Gastrocnemius medialis (tissue), 4 donors: ENCODE results near the gene PTPRT.

Experiments used
- POLR2A ChIP-seq, 2 donors: fragments of 450-650 bp; IDR thresholded peaks; one replicate each; pipeline ENCODE4 v1.6.1; 2017; ENCODE audit warnings: antibody characterized with exemption in 2 of 2, mild to moderate bottlenecking in 2 of 2, moderate library complexity in 2 of 2
- TF ChIP-seq, protein P1 (sequence below), 5 experiments: fragments of 450-650 bp in 3 of 5; fragments of 200-600 bp in 2 of 5; sonication (generic) in 2 of 5; IDR thresholded peaks in 4 of 5; conservative IDR thresholded peaks in 1 of 5; 1 replicate in 4 of 5; 2 replicates in 1 of 5; pipeline ENCODE4 v1.5.1; 2016 to 2019; ENCODE audit warnings: antibody characterized with exemption in 5 of 5, mild to moderate bottlenecking in 3 of 5, moderate library complexity in 3 of 5

DNA sequence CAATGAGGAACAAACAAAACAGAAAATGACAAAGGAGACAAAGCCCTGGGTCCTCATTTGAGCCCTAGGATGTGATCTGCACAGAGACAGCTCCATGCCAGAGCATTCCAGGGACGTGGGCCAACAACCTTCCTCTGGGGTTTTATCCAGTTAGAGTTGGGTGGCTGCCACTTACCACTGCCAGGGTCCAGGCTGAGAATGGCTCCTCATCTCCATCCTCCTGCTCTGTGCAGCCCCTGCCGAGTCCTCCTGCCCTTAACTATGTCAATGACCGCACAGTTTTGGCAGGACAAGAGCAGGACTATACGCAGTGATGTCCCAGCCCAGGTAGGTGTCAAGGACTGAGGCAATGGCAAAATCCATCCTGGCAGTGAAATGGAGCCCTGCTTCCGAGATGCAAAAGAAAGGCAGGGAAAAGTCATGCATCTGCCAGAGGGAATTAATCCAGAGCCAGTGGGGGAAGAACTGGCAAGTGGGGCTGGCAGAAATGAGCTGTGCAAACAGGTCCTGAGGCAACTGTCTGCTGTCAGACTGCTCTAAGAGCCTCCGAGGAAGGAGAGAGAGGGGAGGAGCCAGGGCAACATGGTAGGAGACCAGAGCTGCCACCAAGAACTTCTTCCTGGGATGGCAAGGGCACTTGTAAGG, 449.4 kb downstream of the PTPRT start:
- TF ChIP-seq, protein P1, sequence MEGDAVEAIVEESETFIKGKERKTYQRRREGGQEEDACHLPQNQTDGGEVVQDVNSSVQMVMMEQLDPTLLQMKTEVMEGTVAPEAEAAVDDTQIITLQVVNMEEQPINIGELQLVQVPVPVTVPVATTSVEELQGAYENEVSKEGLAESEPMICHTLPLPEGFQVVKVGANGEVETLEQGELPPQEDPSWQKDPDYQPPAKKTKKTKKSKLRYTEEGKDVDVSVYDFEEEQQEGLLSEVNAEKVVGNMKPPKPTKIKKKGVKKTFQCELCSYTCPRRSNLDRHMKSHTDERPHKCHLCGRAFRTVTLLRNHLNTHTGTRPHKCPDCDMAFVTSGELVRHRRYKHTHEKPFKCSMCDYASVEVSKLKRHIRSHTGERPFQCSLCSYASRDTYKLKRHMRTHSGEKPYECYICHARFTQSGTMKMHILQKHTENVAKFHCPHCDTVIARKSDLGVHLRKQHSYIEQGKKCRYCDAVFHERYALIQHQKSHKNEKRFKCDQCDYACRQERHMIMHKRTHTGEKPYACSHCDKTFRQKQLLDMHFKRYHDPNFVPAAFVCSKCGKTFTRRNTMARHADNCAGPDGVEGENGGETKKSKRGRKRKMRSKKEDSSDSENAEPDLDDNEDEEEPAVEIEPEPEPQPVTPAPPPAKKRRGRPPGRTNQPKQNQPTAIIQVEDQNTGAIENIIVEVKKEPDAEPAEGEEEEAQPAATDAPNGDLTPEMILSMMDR (IDR thresholded peaks at IDR 0.05 in 4 of 5, conservative IDR thresholded peaks at IDR 0.05 in 1 of 5) = no peak
- TF ChIP-seq POLR2A (IDR thresholded peaks at IDR 0.05) = no peak
